Measurements from ENCODE around the gene SCD5.

Gene SCD5

DNA sequence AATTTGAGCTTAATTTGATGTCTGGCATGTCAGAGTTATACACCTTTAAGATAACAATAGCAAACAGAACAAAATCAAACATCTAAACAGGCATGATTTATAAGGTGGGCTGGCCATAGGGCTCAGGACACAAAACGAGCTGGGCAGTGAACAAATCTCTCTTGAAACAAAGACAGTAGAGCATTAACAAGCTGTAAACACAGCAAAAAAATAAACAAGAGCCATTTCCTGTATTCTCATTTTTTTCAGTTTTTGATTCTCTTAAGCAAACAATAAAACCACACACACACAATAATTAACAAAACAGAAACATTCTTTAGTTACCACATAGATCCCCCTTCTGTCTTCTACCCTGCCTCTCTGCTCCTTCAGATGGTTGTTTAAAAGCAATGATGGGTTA is 168.5 kb downstream of the SCD5 start:
- DNase-seq (ENCODE audit: low read depth), result no peak

DNA sequence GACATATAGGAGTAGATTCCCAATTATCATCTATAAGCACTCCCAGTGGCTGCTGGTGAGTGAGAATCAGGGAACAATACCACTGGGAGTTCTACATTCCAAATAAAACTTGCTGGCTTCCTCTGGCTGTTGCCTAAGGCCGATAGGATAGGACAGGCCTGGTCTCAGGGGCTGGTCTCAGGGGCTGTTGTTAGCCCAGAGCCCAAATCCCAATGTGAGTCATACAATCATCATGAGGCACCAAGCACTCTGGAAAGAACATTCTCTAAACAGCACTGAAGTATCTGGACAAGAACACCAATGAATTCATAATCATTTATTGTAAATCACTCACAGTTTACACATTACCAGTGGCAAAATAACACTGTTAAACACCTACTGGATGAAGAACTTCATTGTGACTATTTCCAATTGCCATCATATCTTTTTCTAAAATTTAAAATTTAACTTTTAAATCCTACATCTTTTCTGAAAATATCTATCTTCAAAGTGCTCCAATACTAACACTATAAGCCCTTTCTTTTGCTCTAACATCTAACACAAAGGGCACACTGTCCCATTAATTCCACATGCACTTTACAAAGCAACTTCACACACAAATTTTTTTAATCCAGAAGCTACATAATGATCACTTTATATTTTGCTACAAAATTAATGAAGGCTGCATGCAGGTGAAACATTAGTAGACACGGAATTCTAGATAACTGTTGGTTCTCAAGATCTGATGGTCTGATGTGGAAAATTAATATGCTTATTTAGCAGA is 169.2 kb downstream of the SCD5 start:
- no peak for DNase-seq (ENCODE audit: low read depth)

DNA sequence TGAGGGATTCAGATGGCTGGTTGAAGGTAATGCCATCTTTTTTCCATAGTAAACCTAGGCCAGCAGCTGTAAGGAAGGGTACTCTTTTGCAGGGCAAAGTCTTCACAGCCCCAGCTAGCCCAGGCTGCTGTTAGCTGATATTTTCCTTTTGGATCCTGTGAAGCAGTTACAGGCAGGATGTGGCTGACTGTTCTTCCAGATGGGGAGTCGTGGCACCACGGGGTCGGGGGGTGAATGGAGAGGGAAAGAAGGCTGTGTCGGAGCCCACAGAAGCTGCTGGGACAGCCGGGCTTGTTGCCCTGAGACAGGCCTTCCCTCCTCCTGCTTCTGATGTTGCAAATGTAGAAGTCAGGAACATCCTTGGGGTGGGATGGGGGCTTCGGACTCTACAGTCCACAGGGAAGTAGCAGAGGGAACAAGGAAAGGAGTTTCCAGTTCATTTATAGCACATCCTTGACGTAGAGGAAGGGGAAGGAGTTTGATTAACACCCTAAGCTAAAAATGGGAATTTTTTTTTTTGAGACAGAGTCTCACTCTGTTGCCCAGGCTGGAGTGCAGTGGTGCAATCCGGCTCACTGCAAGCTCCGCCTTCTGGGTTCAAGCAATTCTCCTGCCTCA is 172.2 kb downstream of the SCD5 start:
- no peak for DNase-seq (ENCODE audit: low read depth)

DNA sequence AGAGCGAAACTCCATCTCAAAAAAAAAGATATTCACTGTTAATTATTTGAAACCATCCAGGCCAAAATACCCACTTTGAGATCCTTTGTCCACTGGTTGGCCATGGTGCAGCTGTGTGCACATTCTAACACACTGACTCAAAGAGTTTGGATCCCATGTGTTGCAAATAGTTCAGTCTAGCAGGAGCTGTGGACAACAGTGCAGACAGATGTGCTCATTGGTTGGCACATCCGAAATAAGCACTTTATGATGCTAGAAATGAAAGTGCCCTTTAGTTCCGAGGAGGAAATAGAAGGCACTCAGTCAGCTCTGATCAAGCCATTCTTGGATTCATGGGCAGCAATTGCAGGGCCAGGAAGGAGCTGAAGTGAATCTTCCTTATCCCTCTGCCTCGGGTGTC is 173.8 kb downstream of the SCD5 start:
- no peak for DNase-seq (ENCODE audit: low read depth)

DNA sequence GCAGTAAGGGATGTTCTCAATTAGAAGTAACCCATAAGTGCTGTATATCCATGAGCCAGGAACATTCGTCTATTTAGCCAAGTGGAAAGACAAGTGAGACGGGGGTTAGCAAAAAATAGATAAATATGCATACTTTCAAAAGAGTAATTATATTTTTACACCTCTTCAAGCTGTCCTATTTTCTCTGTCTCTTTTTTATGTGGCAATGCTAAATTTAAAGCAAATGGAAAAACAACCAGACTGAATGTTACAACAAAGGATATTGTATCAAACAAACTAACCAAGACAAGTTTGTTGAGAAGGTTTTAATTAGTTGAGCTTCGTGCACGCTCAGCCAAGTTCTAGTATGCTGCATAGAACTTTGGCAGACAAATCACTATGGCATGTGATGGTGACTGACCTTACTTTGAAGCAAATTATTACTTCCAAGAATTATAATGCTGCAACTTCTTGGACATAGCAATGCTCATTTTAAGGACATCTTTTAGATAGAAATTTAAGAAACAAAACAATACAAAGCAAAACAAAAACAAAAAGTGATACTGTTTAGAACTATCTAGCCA is 175.4 kb downstream of the SCD5 start:
- DNase-seq (ENCODE audit: low read depth), result no peak

DNA sequence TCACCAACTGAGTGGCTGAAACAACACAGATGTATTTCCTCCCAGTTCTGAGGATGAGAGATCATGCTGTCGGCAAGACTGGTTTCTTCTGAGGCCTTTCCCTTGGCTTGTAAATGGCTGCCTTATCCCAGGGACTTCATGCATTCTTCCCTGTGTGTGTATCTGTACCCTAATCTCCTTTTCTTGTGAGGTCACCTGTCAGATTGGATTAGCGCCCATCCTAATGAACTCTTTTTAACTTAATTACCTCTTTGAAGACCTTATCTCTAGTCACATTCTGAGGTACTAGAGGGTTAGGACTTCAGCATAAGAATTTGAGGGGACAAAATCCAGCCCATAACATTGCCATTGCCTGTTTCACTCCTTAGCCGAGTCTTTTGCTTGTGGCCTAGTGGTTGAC is 177.3 kb downstream of the SCD5 start:
- DNase-seq (ENCODE audit: low read depth), result no peak

DNA sequence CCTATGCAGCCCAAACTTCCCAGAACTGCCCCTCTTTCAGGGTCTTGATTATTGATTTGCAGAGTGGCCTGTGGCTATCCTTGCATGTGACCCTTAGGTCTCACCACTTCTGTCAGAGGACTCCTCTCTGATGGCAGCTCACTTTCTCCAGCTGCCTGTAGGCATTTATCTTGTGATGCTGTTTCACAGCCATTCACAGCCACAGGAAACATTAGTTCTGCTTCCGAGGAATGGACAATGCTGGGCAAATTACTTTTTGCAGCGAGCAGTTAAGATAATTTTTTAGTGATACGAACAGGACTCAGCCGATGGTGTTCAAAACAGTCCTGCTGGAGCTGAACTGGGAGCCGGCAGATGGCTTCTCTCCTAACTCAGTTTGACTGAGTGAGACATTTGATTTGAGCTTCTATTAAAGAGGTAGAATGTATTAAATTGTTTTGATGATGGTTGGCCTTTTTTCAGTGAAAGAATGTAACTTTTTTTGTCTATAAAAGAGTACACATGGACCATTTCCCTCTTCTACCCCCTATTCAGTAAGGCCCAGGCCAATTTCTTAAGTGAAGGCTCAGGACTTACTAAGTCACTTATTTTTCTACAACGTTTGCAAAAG is 178.4 kb downstream of the SCD5 start:
- DNase-seq (ENCODE audit: low read depth), result no peak

DNA sequence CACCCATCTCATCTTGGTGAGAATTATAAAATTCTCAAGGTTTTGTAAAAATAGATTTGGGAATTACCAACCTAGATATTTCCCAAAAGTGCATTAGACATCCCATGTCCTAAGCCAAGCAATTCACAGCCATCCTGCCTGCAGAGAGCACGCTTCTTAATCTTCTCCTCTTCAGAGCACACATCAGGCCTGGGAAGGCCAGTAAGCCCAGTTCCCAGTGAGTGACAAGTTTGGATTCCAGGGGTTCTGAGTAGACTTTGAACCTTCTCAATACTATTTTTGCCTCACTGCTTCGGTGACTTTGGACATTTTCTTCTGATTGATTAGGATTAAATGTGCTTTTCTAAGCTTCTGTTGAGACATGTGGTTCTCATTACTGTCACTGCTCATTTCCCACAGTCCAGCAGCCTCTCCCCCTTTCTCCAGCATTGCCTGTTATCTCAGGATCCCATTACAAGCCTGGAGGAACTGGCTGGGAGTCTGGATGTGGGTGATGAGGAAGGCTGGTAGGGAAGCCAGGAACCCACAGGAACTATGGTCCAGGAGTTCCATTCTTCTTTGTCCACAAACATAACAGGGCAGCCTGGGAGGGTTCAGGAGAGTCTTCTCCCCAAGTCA is 180.4 kb downstream of the SCD5 start:
- no peak for DNase-seq (ENCODE audit: low read depth)

DNA sequence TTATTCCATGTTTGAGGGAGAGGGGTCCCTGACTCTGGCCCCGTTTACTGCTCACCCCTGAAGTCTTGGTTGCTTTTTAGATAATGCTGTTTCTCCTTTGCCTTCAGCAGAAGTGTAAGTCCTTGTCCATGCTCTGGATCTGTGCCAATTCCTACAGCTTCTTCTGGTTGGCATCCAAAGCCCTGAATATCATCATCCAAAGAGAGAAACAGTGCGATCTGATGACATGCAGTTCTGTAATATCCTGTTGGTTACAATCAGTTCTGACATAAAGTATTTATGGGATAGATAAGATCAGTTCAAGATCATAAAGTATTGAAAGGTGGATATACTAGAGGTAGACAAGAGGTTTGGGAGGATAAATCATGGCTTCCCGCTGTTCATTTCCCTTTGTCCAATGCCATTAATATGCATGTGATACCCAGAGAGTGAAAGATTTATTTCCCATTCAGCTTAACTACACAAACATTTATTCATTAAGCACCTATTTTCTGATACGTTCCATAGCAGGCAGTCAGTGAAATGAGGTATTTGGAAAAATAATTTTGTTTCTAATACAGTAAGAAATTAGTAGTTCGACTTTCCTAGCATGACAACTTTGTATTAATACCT is 183.7 kb downstream of the SCD5 start:
- no peak for DNase-seq (ENCODE audit: low read depth)

DNA sequence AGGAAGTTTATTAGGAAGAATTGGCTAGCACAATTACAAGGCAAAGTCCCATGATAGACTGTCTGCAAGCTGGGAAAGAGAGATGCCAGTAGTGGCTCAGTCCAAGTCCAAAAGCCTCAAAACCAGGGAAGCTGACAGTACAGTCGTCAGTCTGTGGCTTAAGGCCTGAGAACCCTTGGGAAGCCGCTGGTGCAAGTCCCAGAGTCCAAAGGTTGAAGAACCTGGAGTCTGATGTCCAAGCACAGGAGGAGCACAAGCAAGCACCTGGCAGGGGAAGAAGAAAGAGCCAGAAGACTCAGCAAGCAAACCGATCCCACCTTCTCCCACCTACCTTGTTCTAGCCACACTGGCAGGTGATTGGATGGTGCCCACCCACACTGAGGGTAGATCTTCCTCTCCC is 185.5 kb downstream of the SCD5 start:
- DNase-seq (ENCODE audit: low read depth), result no peak

DNA sequence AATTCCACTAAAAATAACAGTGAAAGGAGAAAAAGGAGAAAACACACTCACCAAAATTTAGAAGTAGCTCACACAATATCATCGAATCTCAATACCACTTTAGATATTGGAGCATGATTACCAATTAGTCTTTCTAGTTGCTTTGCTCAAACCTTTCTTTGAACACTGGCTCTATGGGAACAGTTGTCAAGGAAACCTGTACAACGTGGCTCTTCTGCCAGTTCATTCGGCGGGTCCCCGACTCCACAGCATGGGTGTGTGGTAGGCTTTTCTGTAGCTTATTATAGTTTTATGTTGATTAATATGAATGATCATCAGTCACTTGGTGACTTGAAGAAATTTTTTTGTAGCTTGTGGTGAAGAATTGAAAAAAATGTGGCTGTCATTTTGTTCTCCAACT is 186.6 kb downstream of the SCD5 start:
- no peak for DNase-seq (ENCODE audit: low read depth)

DNA sequence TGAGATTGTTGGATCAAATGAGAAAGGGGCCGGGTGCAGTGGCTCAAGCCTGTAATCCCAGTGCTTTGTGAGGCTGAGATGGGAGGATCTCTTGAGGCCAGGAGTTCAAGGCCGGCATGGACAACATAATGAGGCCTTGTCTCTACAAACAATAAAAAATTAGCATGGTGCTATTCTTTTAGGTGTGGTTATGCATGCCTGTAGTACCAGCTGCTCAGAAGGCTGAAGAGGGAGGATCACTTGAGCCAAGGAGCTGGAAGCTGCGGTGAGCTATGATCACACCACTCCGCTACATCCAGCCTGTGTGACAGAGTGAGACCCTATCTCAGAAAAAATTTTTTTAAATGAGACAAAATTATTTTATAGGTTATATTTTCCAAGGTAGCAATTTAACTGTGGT is 187.1 kb downstream of the SCD5 start:
- no peak for DNase-seq (ENCODE audit: low read depth)

DNA sequence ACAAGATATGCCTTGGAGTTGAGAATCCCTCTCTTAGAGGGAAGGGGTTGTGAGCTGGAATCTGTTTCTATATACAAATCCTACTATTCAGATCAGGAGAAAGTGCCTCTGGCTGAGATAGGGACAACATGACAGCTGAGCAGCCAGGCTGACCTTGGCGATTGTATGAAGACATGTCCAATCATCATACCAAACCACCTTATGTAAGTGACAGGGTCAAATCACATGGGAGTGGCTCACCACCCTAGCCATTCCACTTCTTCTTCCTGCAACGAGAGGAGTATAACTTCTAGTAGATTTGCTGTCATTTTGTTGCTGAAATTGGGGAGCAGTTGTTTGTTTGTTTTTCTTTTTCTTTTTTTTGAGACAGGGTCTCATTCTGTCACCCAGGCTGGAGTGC is 188.6 kb downstream of the SCD5 start:
- no peak for DNase-seq (ENCODE audit: low read depth)

DNA sequence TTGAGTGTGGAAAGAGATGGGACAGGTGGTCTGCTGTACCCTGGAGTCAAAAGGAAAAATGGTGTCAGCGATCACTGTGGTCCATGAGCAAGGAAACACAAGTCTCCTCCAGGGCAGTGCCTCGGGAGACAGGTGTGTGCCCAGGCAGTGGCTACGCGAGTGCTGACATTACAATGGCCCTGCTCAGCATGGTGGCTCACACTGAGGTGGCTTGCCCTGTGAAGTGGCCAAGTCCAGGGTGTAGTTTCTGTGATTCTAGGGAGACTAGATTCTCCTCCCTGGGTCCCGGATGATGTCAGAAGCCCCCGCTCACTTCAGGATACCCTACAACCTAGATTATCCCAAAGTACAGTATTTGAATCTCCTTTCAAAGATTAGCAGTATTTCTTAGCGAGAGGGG is 192.0 kb downstream of the SCD5 start:
- no peak for DNase-seq (ENCODE audit: low read depth)

DNA sequence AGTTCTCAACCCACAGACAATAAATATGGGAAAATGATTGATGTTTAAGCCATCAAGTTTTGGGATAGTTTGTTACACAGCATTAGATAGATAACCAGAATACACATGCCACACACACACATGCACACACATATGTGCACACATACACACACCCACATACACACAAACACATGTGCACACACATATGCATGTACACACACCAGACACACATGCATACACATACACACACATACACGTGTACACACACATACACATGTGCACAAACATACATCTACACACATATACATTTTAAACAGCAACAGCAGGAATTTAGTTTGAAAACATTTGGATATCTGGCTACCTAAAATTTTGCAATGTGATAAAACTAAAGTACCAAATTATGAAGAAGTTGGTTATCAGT is 194.1 kb downstream of the SCD5 start:
- no peak for DNase-seq (ENCODE audit: low read depth)

DNA sequence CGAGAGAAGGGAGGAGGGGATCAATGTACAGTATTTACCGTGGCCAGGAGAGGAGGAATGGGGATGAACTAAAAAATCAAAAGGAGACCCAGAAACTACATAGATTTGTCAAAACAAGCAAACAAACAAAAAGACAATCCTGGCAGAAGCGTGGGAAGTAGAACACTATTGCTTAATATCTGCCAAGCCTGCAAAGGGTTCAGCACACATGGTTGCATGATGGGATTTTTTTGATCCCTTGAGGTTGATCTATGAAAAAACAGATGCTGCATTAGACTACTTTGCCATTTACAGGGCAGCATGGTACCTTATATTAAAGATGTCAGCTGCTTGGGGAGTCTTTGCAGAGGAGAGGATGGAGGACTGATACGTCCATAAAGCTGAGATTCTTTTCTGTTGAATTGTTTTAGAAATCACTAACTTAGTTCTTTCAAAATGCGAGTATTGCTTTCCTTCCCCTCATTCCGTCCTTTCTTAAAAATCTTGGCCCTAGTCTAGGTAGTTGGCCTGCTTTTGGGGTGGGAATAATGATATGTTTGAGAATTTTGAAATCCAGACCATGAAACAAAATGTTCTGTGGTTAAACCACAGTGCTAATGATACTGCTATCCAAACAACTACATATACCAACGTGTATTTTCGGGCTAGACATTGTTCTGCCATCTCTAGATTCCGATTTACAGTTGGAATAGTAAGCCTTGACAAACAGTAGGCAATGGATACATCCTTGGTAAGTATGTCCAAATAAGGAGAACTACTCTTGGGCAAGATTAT is 197.2 kb downstream of the SCD5 start:
- DNase-seq (ENCODE audit: low read depth), result no peak

DNA sequence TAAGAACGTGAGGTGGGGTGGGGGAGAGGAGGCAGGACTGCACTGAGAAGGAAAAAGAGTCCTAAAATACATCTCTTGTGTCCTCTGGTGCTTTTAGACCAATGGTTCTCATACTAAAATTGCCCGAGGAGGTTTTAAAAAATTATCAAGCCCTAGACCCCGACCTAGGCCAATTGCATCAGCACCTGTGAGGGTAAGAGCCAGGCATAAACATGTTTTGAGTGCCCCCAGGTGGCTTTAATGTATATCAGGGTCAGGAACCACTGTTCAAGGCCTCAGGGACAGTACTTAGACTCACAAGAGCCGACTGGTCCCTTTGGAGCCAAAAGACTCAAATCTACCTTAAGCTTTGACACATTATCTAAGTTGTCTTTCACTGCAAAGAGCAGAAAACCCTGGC is 199.3 kb downstream of the SCD5 start:
- no peak for DNase-seq (ENCODE audit: low read depth)

DNA sequence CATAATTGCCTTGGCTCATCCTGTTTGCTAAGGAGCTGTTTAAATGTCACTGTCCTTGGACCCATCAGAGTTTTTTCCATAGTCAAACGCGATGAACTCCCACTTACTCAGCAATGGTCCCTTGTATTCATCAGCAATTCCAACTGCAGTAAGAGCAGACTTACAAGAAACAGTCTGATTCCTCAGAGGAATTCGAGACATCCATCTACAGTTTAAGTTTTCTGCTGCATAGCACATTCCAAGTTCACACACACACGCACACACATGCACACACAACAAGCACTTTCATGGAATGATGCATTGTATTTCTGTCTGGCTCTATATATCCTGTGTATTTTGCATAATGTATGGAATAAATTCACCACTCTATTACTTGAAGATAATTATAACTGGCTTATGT is 204.1 kb downstream of the SCD5 start:
- DNase-seq (ENCODE audit: low read depth), result no peak

DNA sequence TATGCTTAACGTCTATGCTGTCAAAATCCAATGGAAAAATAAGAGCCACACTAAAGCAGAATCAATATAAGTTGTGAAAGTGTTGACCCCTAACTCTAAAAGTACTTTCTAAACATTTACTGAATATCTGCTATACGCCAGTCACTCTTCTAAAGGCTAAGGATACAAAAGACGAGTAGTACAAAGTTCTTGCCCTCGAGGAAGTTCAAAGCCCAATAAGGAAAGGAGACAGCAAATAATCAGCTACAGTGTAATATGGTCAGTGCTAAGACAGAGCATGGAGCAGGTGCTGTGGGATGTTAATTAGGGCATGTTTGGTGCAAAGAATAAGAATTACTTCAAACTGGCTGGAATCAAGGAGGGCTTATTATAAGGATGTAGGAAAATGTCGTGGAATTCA is 205.2 kb downstream of the SCD5 start:
- DNase-seq (ENCODE audit: low read depth), result no peak

DNA sequence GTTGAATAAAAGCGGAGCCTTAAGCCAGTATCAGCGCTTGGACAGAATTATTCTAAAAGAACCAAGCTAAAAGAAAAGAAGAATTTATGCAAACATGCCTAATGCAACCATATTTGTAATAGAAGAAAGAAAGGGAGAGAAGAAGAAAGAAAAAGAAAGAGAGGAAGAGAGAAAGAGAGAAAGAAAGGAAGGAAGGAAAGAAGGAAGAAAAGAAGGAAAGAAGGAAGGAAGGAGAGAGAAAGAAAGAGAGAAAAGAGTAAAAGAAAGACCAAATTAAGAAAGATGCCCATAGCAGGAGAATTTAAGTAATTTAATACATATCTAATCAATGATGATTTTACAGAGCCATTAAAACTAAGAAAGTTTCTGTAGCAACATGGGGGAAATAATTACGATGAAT is 206.0 kb downstream of the SCD5 start:
- no peak for DNase-seq (ENCODE audit: low read depth)

DNA sequence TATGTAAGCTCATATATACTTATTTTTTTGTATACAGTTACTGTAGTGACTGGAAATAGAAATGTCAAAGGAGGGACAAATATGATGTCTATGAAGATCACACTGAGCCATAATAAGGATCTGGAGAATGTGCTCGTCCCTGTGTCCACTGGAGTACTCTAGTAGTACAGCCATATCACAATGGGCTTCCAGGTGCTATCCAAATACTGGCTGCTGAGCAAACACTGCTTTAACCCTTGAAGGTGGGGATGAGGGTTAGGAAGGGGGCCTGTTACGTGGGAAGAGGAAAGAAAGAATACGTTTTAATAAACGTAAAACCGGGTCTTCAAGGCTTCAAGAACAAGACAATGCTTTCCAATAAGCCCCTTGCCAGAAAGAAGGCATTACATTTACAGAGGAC is 207.0 kb downstream of the SCD5 start:
- no peak for DNase-seq (ENCODE audit: low read depth)

DNA sequence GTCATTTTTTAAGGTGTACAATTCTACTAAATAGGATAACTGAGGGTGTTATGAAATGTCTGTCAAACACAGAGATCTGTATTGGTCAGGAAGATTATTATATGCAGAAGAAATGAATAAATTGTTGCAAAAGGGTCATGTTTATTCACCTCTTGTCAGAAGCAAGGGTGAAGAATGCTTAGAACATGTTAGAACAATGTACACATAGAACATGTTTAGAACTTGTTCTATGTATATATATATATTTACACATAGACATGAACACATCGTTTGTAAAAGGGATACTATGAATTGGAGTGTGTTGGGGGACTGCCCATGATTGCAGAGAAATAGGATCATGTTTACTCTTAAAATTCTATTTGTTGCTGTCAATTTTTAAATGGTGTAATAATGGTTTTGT is 208.8 kb downstream of the SCD5 start:
- no peak for DNase-seq (ENCODE audit: low read depth)

Measured in stimulated activated CD8-positive, alpha-beta memory T cell treated with anti-CD3 and anti-CD28 coated beads, Interleukin-7, amount 100 ng/mL, for 24 hours (primary cell).